WTC11 (cell line): ENCODE measurements around the gene IMMP1L. TPM values are rescaled to one million over a fixed set of nuclear protein-coding genes. Genes with fewer than 3 reads are reported as not detected.

ENCODE experiments used
- ATAC-seq: fragments of 200-7000 bp; cut with Tn5 transposase; 2 replicates; pipeline ENCODE4 v1.10.0; 2021; ENCODE audit warnings: mild to moderate bottlenecking, moderate library complexity
- CTCF ChIA-PET: fragments of 300-600 bp; sonication (Branson Sonifier 250); formaldehyde crosslinking; loops from one replicate; lab custom pipeline; 2021; ENCODE audit warnings: antibody characterized with exemption; lab: Charles Lee
- POLR2A ChIA-PET: fragments of 350-600 bp; sonication (Branson Sonifier 250); formaldehyde crosslinking; loops from one replicate; lab custom pipeline; 2021; ENCODE audit warnings: antibody characterized with exemption; lab: Charles Lee
- DNase-seq: peaks from one replicate; pipeline ENCODE4 v3.0.0; 2021; ENCODE audit warnings: low spot score
- H3K27ac Mint-ChIP-seq: 2 replicates; pipeline ENCODE4 v1.8.0; 2021; ENCODE audit warnings: mixed read lengths
- H3K27me3 Mint-ChIP-seq: 2 replicates; pipeline ENCODE4 v1.8.0; 2021; ENCODE audit warnings: low read depth, mild to moderate bottlenecking, moderate library complexity, mixed read lengths
- H3K36me3 Mint-ChIP-seq: 2 replicates; pipeline ENCODE4 v1.8.0; 2021; ENCODE audit warnings: mixed read lengths
- H3K4me1 Mint-ChIP-seq: 2 replicates; pipeline ENCODE4 v1.8.0; 2022; ENCODE audit warnings: mixed read lengths
- H3K4me3 Mint-ChIP-seq: 2 replicates; pipeline ENCODE4 v1.8.0; 2021; ENCODE audit warnings: mild to moderate bottlenecking, moderate library complexity, mixed read lengths
- H3K9me3 Mint-ChIP-seq: 2 replicates; pipeline ENCODE4 v1.8.0; 2021; ENCODE audit warnings: mixed read lengths
- ELF4 ChIP-seq: sonication (generic); formaldehyde crosslinking; IDR thresholded peaks from 2 replicates; pipeline ENCODE4 v1.8.1; 2022; ENCODE audit warnings: low read depth, mild to moderate bottlenecking, moderate library complexity, missing genetic modification reagents
- EMX1 ChIP-seq: fragments of 250-450 bp; sonication (Bioruptor Pico); IDR thresholded peaks from 2 replicates; pipeline ENCODE4 v1.8.0; 2021; ENCODE audit warnings: mild to moderate bottlenecking
- FOXJ3 ChIP-seq: sonication (generic); formaldehyde crosslinking; IDR thresholded peaks from 2 replicates; pipeline ENCODE4 v1.9.0; 2021; ENCODE audit warnings: missing genetic modification reagents, mild to moderate bottlenecking, borderline replicate concordance
- GABPB1 ChIP-seq: sonication (generic); formaldehyde crosslinking; IDR thresholded peaks from 2 replicates; pipeline ENCODE4 v1.8.1; 2023; ENCODE audit warnings: mild to moderate bottlenecking, missing genetic modification reagents
- GTF2I ChIP-seq: fragments of 250-450 bp; sonication (Bioruptor Pico); conservative IDR thresholded peaks from 2 replicates; pipeline ENCODE4 v1.4.0; 2021; ENCODE audit warnings: mild to moderate bottlenecking
- KAT7 ChIP-seq: sonication (generic); formaldehyde crosslinking; IDR thresholded peaks from 2 replicates; pipeline ENCODE4 v1.8.1; 2023; ENCODE audit warnings: missing genetic modification reagents, mild to moderate bottlenecking, borderline replicate concordance
- MYBL2 ChIP-seq: sonication (generic); formaldehyde crosslinking; IDR thresholded peaks from 2 replicates; pipeline ENCODE4 v1.8.1; 2023; ENCODE audit warnings: mild to moderate bottlenecking, moderate library complexity, missing genetic modification reagents
- PRRX2 ChIP-seq: fragments of 250-450 bp; sonication (Bioruptor Pico); IDR thresholded peaks from 2 replicates; pipeline ENCODE4 v1.8.0; 2021; ENCODE audit warnings: mild to moderate bottlenecking
- RORB ChIP-seq: fragments of 250-450 bp; sonication (Bioruptor Pico); IDR thresholded peaks from 2 replicates; pipeline ENCODE4 v1.9.0; 2021; ENCODE audit warnings: mild to moderate bottlenecking
- SP1 ChIP-seq: sonication (generic); formaldehyde crosslinking; conservative IDR thresholded peaks from 2 replicates; pipeline ENCODE4 v1.8.1; 2022; ENCODE audit warnings: missing genetic modification reagents
- ZNF121 ChIP-seq: sonication (generic); formaldehyde crosslinking; IDR thresholded peaks from 2 replicates; pipeline ENCODE4 v1.8.0; 2023; ENCODE audit warnings: missing genetic modification reagents
- ZNF138 ChIP-seq: sonication (generic); formaldehyde crosslinking; conservative IDR thresholded peaks from 2 replicates; pipeline ENCODE4 v1.8.1; 2022; ENCODE audit warnings: mild to moderate bottlenecking, moderate library complexity, missing genetic modification reagents
- ZNF219 ChIP-seq: sonication (generic); formaldehyde crosslinking; IDR thresholded peaks from 2 replicates; pipeline ENCODE4 v1.8.0; 2023; ENCODE audit warnings: missing genetic modification reagents, mild to moderate bottlenecking, borderline replicate concordance
- ZNF423 ChIP-seq: fragments of 250-450 bp; sonication (Bioruptor Pico); IDR thresholded peaks from 2 replicates; pipeline ENCODE4 v2.1.2; 2022; ENCODE audit warnings: mild to moderate bottlenecking, moderate library complexity
- total RNA-seq: library from RNA; stranded (reverse); gene quantifications from 3 replicates; pipeline ENCODE4 v1.2.3, GENCODE V29; 2021
- TF ChIP-seq, protein P1 (sequence below): fragments of 250-450 bp; sonication (Bioruptor Pico); IDR thresholded peaks from 2 replicates; pipeline ENCODE4 v1.9.0; 2021; ENCODE audit warnings: mild to moderate bottlenecking, borderline replicate concordance
- TF ChIP-seq, protein P2 (sequence below): fragments of 250-450 bp; sonication (Bioruptor Pico); IDR thresholded peaks from 2 replicates; pipeline ENCODE4 v1.9.0; 2021; ENCODE audit warnings: mild to moderate bottlenecking
- TF ChIP-seq, protein P3 (sequence below): fragments of 250-450 bp; sonication (Bioruptor Pico); IDR thresholded peaks from 2 replicates; pipeline ENCODE4 v1.9.0; 2021; ENCODE audit warnings: moderate library complexity, mild to moderate bottlenecking, inconsistent platforms, borderline replicate concordance
- TF ChIP-seq, protein P4 (sequence below): fragments of 200-600 bp; IDR thresholded peaks from 2 replicates; pipeline ENCODE4 v1.8.0; 2022; ENCODE audit warnings: antibody characterized with exemption
- TF ChIP-seq, protein P5 (sequence below): sonication (generic); formaldehyde crosslinking; IDR thresholded peaks from 2 replicates; pipeline ENCODE4 v1.8.0; 2022; ENCODE audit warnings: mild to moderate bottlenecking, missing genetic modification reagents
- TF ChIP-seq, protein P6 (sequence below): sonication (generic); formaldehyde crosslinking; IDR thresholded peaks from 2 replicates; pipeline ENCODE4 v1.8.1; 2022; ENCODE audit warnings: low read depth, mild to moderate bottlenecking, moderate library complexity, missing genetic modification reagents, borderline replicate concordance

IMMP1L gene
- total RNA-seq, 1 experiment from 2014 or later = 29.6 TPM

DNA sequence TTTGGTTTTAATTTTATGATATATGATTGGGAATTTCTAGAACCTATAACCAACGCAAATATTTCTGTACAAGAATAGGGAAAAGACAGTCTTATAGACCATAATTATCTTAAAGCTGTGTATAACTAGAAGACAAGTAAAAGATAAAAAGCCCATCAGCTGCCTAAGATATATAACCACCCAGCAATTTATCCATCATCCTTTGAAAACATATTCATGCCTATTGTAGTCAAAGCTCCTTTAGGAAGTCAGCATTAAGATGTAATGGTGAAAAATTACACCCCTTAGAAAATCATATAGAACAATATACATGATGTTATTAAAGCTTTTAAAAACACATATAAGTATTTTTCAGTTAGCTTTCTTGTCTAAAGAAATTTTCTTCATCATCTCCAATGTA, 46.5 kb upstream of the IMMP1L start:
- Mint-ChIP-seq H3K4me3 (no peak overlapping the region), H3K9me3 (peaks cover 20% of the 10 kb centered on the region), H3K4me1 (peaks cover 19% of the 10 kb centered on the region), H3K36me3 (peaks cover 14% of the 10 kb centered on the region), H3K27me3 (no peaks in the 10 kb centered on the region), H3K27ac (no peak overlapping the region)
- TF ChIP-seq, protein P1, sequence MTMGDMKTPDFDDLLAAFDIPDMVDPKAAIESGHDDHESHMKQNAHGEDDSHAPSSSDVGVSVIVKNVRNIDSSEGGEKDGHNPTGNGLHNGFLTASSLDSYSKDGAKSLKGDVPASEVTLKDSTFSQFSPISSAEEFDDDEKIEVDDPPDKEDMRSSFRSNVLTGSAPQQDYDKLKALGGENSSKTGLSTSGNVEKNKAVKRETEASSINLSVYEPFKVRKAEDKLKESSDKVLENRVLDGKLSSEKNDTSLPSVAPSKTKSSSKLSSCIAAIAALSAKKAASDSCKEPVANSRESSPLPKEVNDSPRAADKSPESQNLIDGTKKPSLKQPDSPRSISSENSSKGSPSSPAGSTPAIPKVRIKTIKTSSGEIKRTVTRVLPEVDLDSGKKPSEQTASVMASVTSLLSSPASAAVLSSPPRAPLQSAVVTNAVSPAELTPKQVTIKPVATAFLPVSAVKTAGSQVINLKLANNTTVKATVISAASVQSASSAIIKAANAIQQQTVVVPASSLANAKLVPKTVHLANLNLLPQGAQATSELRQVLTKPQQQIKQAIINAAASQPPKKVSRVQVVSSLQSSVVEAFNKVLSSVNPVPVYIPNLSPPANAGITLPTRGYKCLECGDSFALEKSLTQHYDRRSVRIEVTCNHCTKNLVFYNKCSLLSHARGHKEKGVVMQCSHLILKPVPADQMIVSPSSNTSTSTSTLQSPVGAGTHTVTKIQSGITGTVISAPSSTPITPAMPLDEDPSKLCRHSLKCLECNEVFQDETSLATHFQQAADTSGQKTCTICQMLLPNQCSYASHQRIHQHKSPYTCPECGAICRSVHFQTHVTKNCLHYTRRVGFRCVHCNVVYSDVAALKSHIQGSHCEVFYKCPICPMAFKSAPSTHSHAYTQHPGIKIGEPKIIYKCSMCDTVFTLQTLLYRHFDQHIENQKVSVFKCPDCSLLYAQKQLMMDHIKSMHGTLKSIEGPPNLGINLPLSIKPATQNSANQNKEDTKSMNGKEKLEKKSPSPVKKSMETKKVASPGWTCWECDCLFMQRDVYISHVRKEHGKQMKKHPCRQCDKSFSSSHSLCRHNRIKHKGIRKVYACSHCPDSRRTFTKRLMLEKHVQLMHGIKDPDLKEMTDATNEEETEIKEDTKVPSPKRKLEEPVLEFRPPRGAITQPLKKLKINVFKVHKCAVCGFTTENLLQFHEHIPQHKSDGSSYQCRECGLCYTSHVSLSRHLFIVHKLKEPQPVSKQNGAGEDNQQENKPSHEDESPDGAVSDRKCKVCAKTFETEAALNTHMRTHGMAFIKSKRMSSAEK (CRISPR knock-in tag) = no peak
- TF ChIP-seq PRRX2 (no peak), SP1 (CRISPR knock-in tag) (no peak), GTF2I (no peak), ZNF423 (CRISPR knock-in tag) (no peak), FOXJ3 (CRISPR knock-in tag) (no peak), ZNF219 (CRISPR knock-in tag) (no peak), MYBL2 (CRISPR knock-in tag) (no peak), GABPB1 (CRISPR knock-in tag) (no peak), ZNF138 (no peak), ELF4 (no peak), ZNF121 (CRISPR knock-in tag) (no peak), EMX1 (no peak), KAT7 (CRISPR knock-in tag) (no peak), RORB (CRISPR knock-in tag) (no peak)
- TF ChIP-seq, protein P2, sequence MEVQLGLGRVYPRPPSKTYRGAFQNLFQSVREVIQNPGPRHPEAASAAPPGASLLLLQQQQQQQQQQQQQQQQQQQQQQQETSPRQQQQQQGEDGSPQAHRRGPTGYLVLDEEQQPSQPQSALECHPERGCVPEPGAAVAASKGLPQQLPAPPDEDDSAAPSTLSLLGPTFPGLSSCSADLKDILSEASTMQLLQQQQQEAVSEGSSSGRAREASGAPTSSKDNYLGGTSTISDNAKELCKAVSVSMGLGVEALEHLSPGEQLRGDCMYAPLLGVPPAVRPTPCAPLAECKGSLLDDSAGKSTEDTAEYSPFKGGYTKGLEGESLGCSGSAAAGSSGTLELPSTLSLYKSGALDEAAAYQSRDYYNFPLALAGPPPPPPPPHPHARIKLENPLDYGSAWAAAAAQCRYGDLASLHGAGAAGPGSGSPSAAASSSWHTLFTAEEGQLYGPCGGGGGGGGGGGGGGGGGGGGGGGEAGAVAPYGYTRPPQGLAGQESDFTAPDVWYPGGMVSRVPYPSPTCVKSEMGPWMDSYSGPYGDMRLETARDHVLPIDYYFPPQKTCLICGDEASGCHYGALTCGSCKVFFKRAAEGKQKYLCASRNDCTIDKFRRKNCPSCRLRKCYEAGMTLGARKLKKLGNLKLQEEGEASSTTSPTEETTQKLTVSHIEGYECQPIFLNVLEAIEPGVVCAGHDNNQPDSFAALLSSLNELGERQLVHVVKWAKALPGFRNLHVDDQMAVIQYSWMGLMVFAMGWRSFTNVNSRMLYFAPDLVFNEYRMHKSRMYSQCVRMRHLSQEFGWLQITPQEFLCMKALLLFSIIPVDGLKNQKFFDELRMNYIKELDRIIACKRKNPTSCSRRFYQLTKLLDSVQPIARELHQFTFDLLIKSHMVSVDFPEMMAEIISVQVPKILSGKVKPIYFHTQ (CRISPR knock-in tag) = no peak
- TF ChIP-seq, protein P3, sequence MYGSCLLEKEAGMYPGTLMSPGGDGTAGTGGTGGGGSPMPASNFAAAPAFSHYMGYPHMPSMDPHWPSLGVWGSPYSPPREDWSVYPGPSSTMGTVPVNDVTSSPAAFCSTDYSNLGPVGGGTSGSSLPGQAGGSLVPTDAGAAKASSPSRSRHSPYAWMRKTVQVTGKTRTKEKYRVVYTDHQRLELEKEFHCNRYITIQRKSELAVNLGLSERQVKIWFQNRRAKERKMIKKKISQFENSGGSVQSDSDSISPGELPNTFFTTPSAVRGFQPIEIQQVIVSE (CRISPR knock-in tag) = no peak
- TF ChIP-seq, protein P4, sequence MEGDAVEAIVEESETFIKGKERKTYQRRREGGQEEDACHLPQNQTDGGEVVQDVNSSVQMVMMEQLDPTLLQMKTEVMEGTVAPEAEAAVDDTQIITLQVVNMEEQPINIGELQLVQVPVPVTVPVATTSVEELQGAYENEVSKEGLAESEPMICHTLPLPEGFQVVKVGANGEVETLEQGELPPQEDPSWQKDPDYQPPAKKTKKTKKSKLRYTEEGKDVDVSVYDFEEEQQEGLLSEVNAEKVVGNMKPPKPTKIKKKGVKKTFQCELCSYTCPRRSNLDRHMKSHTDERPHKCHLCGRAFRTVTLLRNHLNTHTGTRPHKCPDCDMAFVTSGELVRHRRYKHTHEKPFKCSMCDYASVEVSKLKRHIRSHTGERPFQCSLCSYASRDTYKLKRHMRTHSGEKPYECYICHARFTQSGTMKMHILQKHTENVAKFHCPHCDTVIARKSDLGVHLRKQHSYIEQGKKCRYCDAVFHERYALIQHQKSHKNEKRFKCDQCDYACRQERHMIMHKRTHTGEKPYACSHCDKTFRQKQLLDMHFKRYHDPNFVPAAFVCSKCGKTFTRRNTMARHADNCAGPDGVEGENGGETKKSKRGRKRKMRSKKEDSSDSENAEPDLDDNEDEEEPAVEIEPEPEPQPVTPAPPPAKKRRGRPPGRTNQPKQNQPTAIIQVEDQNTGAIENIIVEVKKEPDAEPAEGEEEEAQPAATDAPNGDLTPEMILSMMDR = no peak
- TF ChIP-seq, protein P5, sequence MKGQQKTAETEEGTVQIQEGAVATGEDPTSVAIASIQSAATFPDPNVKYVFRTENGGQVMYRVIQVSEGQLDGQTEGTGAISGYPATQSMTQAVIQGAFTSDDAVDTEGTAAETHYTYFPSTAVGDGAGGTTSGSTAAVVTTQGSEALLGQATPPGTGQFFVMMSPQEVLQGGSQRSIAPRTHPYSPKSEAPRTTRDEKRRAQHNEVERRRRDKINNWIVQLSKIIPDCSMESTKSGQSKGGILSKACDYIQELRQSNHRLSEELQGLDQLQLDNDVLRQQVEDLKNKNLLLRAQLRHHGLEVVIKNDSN (CRISPR knock-in tag) = no peak
- TF ChIP-seq, protein P6, sequence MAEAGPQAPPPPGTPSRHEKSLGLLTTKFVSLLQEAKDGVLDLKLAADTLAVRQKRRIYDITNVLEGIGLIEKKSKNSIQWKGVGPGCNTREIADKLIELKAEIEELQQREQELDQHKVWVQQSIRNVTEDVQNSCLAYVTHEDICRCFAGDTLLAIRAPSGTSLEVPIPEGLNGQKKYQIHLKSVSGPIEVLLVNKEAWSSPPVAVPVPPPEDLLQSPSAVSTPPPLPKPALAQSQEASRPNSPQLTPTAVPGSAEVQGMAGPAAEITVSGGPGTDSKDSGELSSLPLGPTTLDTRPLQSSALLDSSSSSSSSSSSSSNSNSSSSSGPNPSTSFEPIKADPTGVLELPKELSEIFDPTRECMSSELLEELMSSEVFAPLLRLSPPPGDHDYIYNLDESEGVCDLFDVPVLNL (CRISPR knock-in tag) = no peak
- ChIA-PET CTCF (interaction anchor here (0.8 kb wide), 1 partner anchor 85 kb away, joined by 3 read pairs; no protein-coding TSS in a partner anchor), POLR2A (no interaction called here)
- no peak for DNase-seq
- ATAC-seq = no peak
